ENCODE data around the gene NDRG3. TPM values are rescaled to one million over a fixed set of nuclear protein-coding genes. Genes with fewer than 3 reads are reported as not detected.

The NDRG3 gene
- total and polyA plus RNA-seq, 8 donors, result 5.8 to 91.6 (median 11.9) TPM

- TF ChIP-seq POLR2A (IDR thresholded peaks at IDR 0.05), result no peak
- TF ChIP-seq CTCF (IDR thresholded peaks at IDR 0.05), result no peak
- Histone ChIP-seq H3K4me3 (no peak overlapping the region), H3K9me3 (no peaks in the 10 kb centered on the region), H3K27me3 (no peaks in the 10 kb centered on the region), H3K4me1 (no peaks in the 10 kb centered on the region), H3K36me3 (peaks cover 12 to 90% (median 84%) of the 10 kb centered on the region in 4 donors), H3K27ac (no peak overlapping the region)
- 41 to 73% (median 61%) methylated on average over 4 of the region's 4 CpGs for WGBS, 5 donors
- DNase-seq, result no peak
- intact Hi-C loops (cut with DNase I; ENCODE audit: low total_unique reads), result no loop called here
Observed at GRCh38 chr20:36656733-36657132, 89.2 kb downstream of the NDRG3 start.

- WGBS, 5 donors, result 94 to 100% (median 96%) methylated on average over 2 to 3 of the region's 3 CpGs
- DNase-seq, result no peak
- peaks cover 12 to 88% (median 82%) of the 10 kb centered on the region in 4 donors for H3K36me3 ChIP-seq
- no peak overlapping the region for H3K27ac ChIP-seq
- no peaks in the 10 kb centered on the region for H3K9me3 ChIP-seq
- no peaks in the 10 kb centered on the region for H3K27me3 ChIP-seq
- H3K4me1 ChIP-seq, result no peaks in the 10 kb centered on the region
- intact Hi-C loops (cut with DNase I; ENCODE audit: low total_unique reads), result no loop called here
- H3K4me3 ChIP-seq, result no peak overlapping the region
- TF ChIP-seq CTCF (IDR thresholded peaks at IDR 0.05) (no peak), POLR2AphosphoS5 (IDR thresholded peaks at IDR 0.05) (no peak), POLR2A (IDR thresholded peaks at IDR 0.05) (no peak), EP300 (IDR thresholded peaks at IDR 0.05) (no peak)
Observed at GRCh38 chr20:36655004-36655403, 90.9 kb downstream of the NDRG3 start.

GRCh38 chr20:36654506-36654905, 91.4 kb downstream of the NDRG3 start:
- TF ChIP-seq EP300 (IDR thresholded peaks at IDR 0.05), result no peak
- no peak for TF ChIP-seq POLR2A (IDR thresholded peaks at IDR 0.05)
- TF ChIP-seq CTCF (IDR thresholded peaks at IDR 0.05), result no peak
- 90 to 97% (median 95%) methylated on average over 8 of the region's 8 CpGs for WGBS, 5 donors
- Histone ChIP-seq H3K9me3 (no peaks in the 10 kb centered on the region), H3K4me1 (no peaks in the 10 kb centered on the region), H3K27me3 (no peaks in the 10 kb centered on the region), H3K27ac (no peak overlapping the region), H3K36me3 (peaks cover 12 to 83% (median 77%) of the 10 kb centered on the region in 4 donors), H3K4me3 (no peak overlapping the region)
- DNase-seq, result no peak
- intact Hi-C loops (cut with DNase I; ENCODE audit: low total_unique reads), result no loop called here

- TF ChIP-seq EP300 (IDR thresholded peaks at IDR 0.05) (no peak), POLR2AphosphoS5 (IDR thresholded peaks at IDR 0.05) (no peak), POLR2A (IDR thresholded peaks at IDR 0.05) (no peak), CTCF (IDR thresholded peaks at IDR 0.05) (no peak)
Observed at GRCh38 chr20:36653456-36653855, 92.4 kb downstream of the NDRG3 start.

More at GRCh38 chr20:36653456-36653855, 92.4 kb downstream of the NDRG3 start:
- 92 to 94% (median 93%) methylated on average over 9 of the region's 9 CpGs for WGBS, 5 donors
- intact Hi-C loops (cut with DNase I; ENCODE audit: low total_unique reads), result no loop called here
- Histone ChIP-seq H3K36me3 (peaks cover 12 to 72% (median 68%) of the 10 kb centered on the region in 4 donors), H3K4me3 (no peak overlapping the region), H3K4me1 (no peaks in the 10 kb centered on the region), H3K27ac (no peak overlapping the region), H3K9me3 (no peaks in the 10 kb centered on the region), H3K27me3 (no peaks in the 10 kb centered on the region)
- DNase-seq, result no peak
